SK-N-SH treated with all-trans-retinoic acid at 6 μM for 48 hours (cell line): ENCODE measurements around the gene SH3RF1.

Experiments used
- ARNTL ChIP-seq: fragments of 450-650 bp; formaldehyde crosslinking; IDR thresholded peaks from 2 replicates; pipeline ENCODE4 v1.5.0; 2020; ENCODE audit warnings: low read depth, mild to moderate bottlenecking, moderate library complexity, borderline replicate concordance
- CSDC2 ChIP-seq: fragments of 250-450 bp; sonication (Bioruptor Pico); IDR thresholded peaks from 2 replicates; pipeline ENCODE4 v1.5.0; 2020; ENCODE audit warnings: mild to moderate bottlenecking, moderate library complexity
- ESRRG ChIP-seq: fragments of 250-450 bp; sonication (Bioruptor Pico); IDR thresholded peaks from 2 replicates; pipeline ENCODE4 v1.6.1; 2021; ENCODE audit warnings: mild to moderate bottlenecking
- ISL1 ChIP-seq: fragments of 250-450 bp; sonication (Bioruptor Pico); IDR thresholded peaks from 2 replicates; pipeline ENCODE4 v2.1.2; 2022; ENCODE audit warnings: mild to moderate bottlenecking, moderate library complexity
- PPARA ChIP-seq: fragments of 250-450 bp; sonication (Bioruptor Pico); IDR thresholded peaks from 2 replicates; pipeline ENCODE4 v1.5.0; 2020; ENCODE audit warnings: mild to moderate bottlenecking, borderline replicate concordance
- RARB ChIP-seq: fragments of 250-450 bp; sonication (Bioruptor Pico); IDR thresholded peaks from 2 replicates; pipeline ENCODE4 v1.8.0; 2021; ENCODE audit warnings: mild to moderate bottlenecking, moderate library complexity
- SNAI2 ChIP-seq: fragments of 250-450 bp; sonication (Bioruptor Pico); IDR thresholded peaks from 2 replicates; pipeline ENCODE4 v1.5.0; 2020; ENCODE audit warnings: mild to moderate bottlenecking, moderate library complexity
- TCF4 ChIP-seq: fragments of 250-450 bp; sonication (Bioruptor Pico); IDR thresholded peaks from 2 replicates; pipeline ENCODE4 v1.8.0; 2021; ENCODE audit warnings: mild to moderate bottlenecking, moderate library complexity, borderline replicate concordance
- ZFP3 ChIP-seq: fragments of 250-450 bp; sonication (Bioruptor Pico); IDR thresholded peaks from 2 replicates; pipeline ENCODE4 v1.5.0; 2020; ENCODE audit warnings: mild to moderate bottlenecking, moderate library complexity
- ZFP30 ChIP-seq: fragments of 450-650 bp; formaldehyde crosslinking; IDR thresholded peaks from 2 replicates; pipeline ENCODE4 v1.5.0; 2022; ENCODE audit warnings: mild to moderate bottlenecking, moderate library complexity
- TF ChIP-seq, protein P1 (sequence below): fragments of 250-450 bp; sonication (Bioruptor Pico); IDR thresholded peaks from 2 replicates; pipeline ENCODE4 v1.8.0; 2020; ENCODE audit warnings: mild to moderate bottlenecking, moderate library complexity, borderline replicate concordance

DNA sequence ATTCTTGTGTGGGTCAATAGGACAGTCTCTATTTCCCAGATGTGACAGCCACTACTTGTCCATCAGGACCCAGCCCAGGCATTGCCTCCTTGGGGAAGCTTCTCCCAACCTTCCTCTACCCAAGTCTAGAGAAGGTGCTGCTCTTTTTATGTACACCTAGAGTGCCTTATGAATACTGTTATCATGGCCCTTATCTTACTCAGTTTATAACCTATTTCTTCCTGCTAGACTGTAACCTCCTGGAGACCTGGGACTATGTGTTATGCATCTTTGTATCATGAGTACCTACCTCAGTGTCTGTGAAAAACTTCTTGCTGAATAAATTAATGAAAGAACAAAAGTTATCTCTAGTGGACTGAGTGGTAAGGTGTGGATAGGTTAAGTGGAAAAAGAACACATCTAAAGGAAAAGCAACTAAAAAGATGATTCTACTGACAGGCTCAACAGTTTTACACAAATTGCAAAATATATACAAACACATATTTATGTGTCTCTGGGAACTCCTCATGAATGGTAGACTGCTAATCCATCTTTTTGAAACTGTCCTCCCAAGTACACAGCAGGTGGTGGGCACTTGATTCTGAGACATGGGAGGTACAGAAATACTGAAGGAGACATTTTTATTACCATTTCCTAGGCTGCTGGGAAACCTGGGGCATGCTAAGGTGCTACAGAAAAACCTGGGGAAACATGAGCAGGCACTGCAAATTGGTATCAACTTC is 106.6 kb downstream of the SH3RF1 start:
- TF ChIP-seq PPARA (CRISPR knock-in tag), result no peak
- TF ChIP-seq ISL1, result no peak
- TF ChIP-seq RARB, result no peak
- no peak for TF ChIP-seq ESRRG (CRISPR knock-in tag)
- no peak for TF ChIP-seq ZFP30 (CRISPR knock-in tag)
- TF ChIP-seq SNAI2 (CRISPR knock-in tag), result no peak
- no peak for TF ChIP-seq CSDC2 (CRISPR knock-in tag)
- TF ChIP-seq, protein P1, sequence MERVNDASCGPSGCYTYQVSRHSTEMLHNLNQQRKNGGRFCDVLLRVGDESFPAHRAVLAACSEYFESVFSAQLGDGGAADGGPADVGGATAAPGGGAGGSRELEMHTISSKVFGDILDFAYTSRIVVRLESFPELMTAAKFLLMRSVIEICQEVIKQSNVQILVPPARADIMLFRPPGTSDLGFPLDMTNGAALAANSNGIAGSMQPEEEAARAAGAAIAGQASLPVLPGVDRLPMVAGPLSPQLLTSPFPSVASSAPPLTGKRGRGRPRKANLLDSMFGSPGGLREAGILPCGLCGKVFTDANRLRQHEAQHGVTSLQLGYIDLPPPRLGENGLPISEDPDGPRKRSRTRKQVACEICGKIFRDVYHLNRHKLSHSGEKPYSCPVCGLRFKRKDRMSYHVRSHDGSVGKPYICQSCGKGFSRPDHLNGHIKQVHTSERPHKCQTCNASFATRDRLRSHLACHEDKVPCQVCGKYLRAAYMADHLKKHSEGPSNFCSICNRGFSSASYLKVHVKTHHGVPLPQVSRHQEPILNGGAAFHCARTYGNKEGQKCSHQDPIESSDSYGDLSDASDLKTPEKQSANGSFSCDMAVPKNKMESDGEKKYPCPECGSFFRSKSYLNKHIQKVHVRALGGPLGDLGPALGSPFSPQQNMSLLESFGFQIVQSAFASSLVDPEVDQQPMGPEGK, result no peak
- no peak for TF ChIP-seq ZFP3
- no peak for TF ChIP-seq ARNTL (CRISPR knock-in tag)
- TF ChIP-seq TCF4 (CRISPR knock-in tag), result no peak
